GM12801 (cell line): ENCODE results near the gene SECTM1.

Experiments used
- CTCF ChIP-seq: IDR thresholded peaks from one replicate; pipeline ENCODE4 v1.5.1; 2011; ENCODE audit warnings: control low read depth; ENCODE audit not compliant: insufficient read length; ENCODE audit errors: extremely low read depth

Gene SECTM1

GRCh38 chr17:82316651-82317393 lies 16.7 kb downstream of the SECTM1 start:
- no peak for TF ChIP-seq CTCF

- no peak for TF ChIP-seq CTCF
Observed at GRCh38 chr17:82315703-82316358, 17.7 kb downstream of the SECTM1 start.

- no peak for TF ChIP-seq CTCF
Observed at GRCh38 chr17:82314727-82315605, 18.6 kb downstream of the SECTM1 start.

GRCh38 chr17:82314012-82314726 lies 19.4 kb downstream of the SECTM1 start:
- no peak for TF ChIP-seq CTCF

GRCh38 chr17:82313195-82314011 lies 20.2 kb downstream of the SECTM1 start:
- no peak for TF ChIP-seq CTCF

- TF ChIP-seq CTCF: no peak
Observed at GRCh38 chr17:82311971-82312370, 21.6 kb downstream of the SECTM1 start.
